CD4-positive, alpha-beta T cell (primary cell): ENCODE measurements around the gene GSTCD. TPM values are rescaled to one million over a fixed set of nuclear protein-coding genes. Genes with fewer than 3 reads are reported as not detected.

Experiments used
- ATAC-seq: fragments of 200-7000 bp; cut with Tn5 transposase; one replicate; pipeline ENCODE4 v1.10.0; 2022; ENCODE audit warnings: mild to moderate bottlenecking; ENCODE audit not compliant: poor library complexity
- CTCF ChIA-PET: fragments of 350-600 bp; sonication (Branson Sonifier 250); formaldehyde crosslinking; loops from one replicate; lab custom pipeline; 2021; ENCODE audit warnings: antibody characterized with exemption, inconsistent platforms; lab: Charles Lee
- POLR2A ChIA-PET: fragments of 350-600 bp; sonication (Branson Sonifier 250); formaldehyde crosslinking; loops from one replicate; lab custom pipeline; 2021; ENCODE audit warnings: antibody characterized with exemption, inconsistent platforms; lab: Charles Lee
- DNase-seq, 14 experiments: peaks; one replicate each; pipeline ENCODE4 v3.0.0-alpha.2; 2013 to 2020; ENCODE audit warnings: mixed read lengths in 2 of 14
- H3K27ac ChIP-seq, 2 donors: one replicate each; pipeline versions ENCODE4 v1.5.1 to v1.7.0; 2013; ENCODE audit warnings: low read length in 2 of 2, low read depth in 1 of 2, mild to moderate bottlenecking in 1 of 2
- H3K27me3 ChIP-seq, 2 experiments: 1 replicate in 1 of 2; 2 replicates in 1 of 2; pipeline versions ENCODE4 v1.6.1 to v1.7.0; 2013; ENCODE audit warnings: low read length in 2 of 2, control low read depth in 1 of 2, mild to moderate bottlenecking in 1 of 2, moderate library complexity in 1 of 2; ENCODE audit not compliant: insufficient read depth in 2 of 2, control insufficient read depth in 1 of 2
- H3K36me3 ChIP-seq: one replicate; pipeline ENCODE4 v1.6.1; 2013; ENCODE audit warnings: low read length, control low read depth; ENCODE audit not compliant: insufficient read depth
- H3K4me1 ChIP-seq: one replicate; pipeline ENCODE4 v1.6.1; 2013; ENCODE audit warnings: low read length, control low read depth; ENCODE audit not compliant: insufficient read depth
- H3K4me3 ChIP-seq: one replicate; pipeline ENCODE4 v1.5.1; 2013; ENCODE audit warnings: mild to moderate bottlenecking, low read length, moderate library complexity
- H3K9me3 ChIP-seq, 2 experiments: 1 replicate in 1 of 2; 2 replicates in 1 of 2; pipeline versions ENCODE4 v1.6.1 to v1.7.0; 2013; ENCODE audit warnings: low read length in 2 of 2, mild to moderate bottlenecking in 2 of 2, control low read depth in 1 of 2, moderate library complexity in 1 of 2; ENCODE audit not compliant: control insufficient read depth in 1 of 2, insufficient read depth in 1 of 2
- H3K27ac Mint-ChIP-seq: one replicate; pipeline ENCODE4 v1.8.0; 2020; ENCODE audit warnings: mixed read lengths
- H3K27me3 Mint-ChIP-seq: one replicate; pipeline ENCODE4 v1.8.0; 2021; ENCODE audit warnings: mixed read lengths
- H3K36me3 Mint-ChIP-seq: one replicate; pipeline ENCODE4 v1.8.0; 2021; ENCODE audit warnings: low read depth, mixed read lengths
- H3K4me1 Mint-ChIP-seq: one replicate; pipeline ENCODE4 v1.8.0; 2021; ENCODE audit warnings: low read depth, mixed read lengths
- H3K4me3 Mint-ChIP-seq: one replicate; pipeline ENCODE4 v1.8.0; 2020; ENCODE audit warnings: mild to moderate bottlenecking, mixed read lengths
- H3K9me3 Mint-ChIP-seq: one replicate; pipeline ENCODE4 v1.8.0; 2020; ENCODE audit warnings: mixed read lengths
- CTCF ChIP-seq: fragments of 200-600 bp; IDR thresholded peaks from one replicate; pipeline ENCODE4 v1.8.0; 2022; ENCODE audit warnings: antibody characterized with exemption, mild to moderate bottlenecking
- intact Hi-C, 2 experiments: fragments of 100-400 bp; cut with DNase I in 1 of 2; cut with micrococcal nuclease in 1 of 2; formaldehyde crosslinking; loops; one replicate each; pipeline versions ENCODE4 v1.15.1 to v1.9.0; 2023 to 2025; cut with DNase I, micrococcal nuclease
- total RNA-seq, 174 experiments: library from RNA in 2 of 174; stranded (reverse) in 2 of 174; gene quantifications; one replicate each; pipeline ENCODE4 v1.2.3 and lab custom pipeline; 2021 to 2026

Gene GSTCD
- total RNA-seq, 2 experiments from 2014 or later, result 5.2 to 5.3 TPM

GRCh38 chr4:105887508-105887907 lies 178.9 kb downstream of the GSTCD start:
- peaks cover 4% of the 10 kb centered on the region for H3K9me3 Mint-ChIP-seq
- ATAC-seq (no peak), DNase-seq (no peak)
- H3K27me3 ChIP-seq, result peaks cover 0 to 9% of the 10 kb centered on the region in 2 experiments
- TF ChIP-seq CTCF, result no peak
- no peaks in the 10 kb centered on the region for H3K4me1 ChIP-seq
- H3K27me3 Mint-ChIP-seq, result peaks cover 22% of the 10 kb centered on the region
- H3K36me3 ChIP-seq, result no peaks in the 10 kb centered on the region
- H3K4me3 ChIP-seq, result no peak overlapping the region
- H3K4me3 Mint-ChIP-seq, result no peak overlapping the region
- H3K36me3 Mint-ChIP-seq, result no peaks in the 10 kb centered on the region
- no peaks in the 10 kb centered on the region for H3K4me1 Mint-ChIP-seq
- H3K27ac Mint-ChIP-seq, result no peak overlapping the region
- H3K27ac ChIP-seq, result no peak overlapping the region
- ChIA-PET POLR2A (no interaction called here), CTCF (no interaction called here)
- no peaks in the 10 kb centered on the region for H3K9me3 ChIP-seq
- intact Hi-C loops, result no loop called here

GRCh38 chr4:105894660-105895582 lies 186.3 kb downstream of the GSTCD start, which contains the start of gene NPNT:
TSS of gene NPNT (plus strand) at chr4:105895471. CDS start at chr4:105895653, 182 bp downstream.
- Mint-ChIP-seq H3K9me3 (no peaks in the 10 kb centered on the region), H3K4me1 (no peaks in the 10 kb centered on the region), H3K27me3 (peaks cover 82% of the 10 kb centered on the region), H3K27ac (no peak within 1 kb of the TSS), H3K36me3 (no peaks in the 10 kb centered on the region), H3K4me3 (no peak within 1 kb of the TSS)
- ATAC-seq (no peak), DNase-seq (no peak)
- Histone ChIP-seq H3K36me3 (no peaks in the 10 kb centered on the region), H3K4me3 (no peak within 1 kb of the TSS), H3K4me1 (no peaks in the 10 kb centered on the region), H3K27me3 (peaks cover 28 to 69% of the 10 kb centered on the region in 2 experiments), H3K27ac (no peak within 1 kb of the TSS), H3K9me3 (peaks cover 0 to 11% of the 10 kb centered on the region in 2 experiments)
- TF ChIP-seq CTCF, result no peak
- ChIA-PET CTCF (no interaction called here), POLR2A (no interaction called here)
- intact Hi-C loops, result no loop called here

- POLR2A ChIA-PET, result no interaction called here
- intact Hi-C loops, result no loop called here
- H3K4me3 ChIP-seq, result no peak overlapping the region
- Mint-ChIP-seq H3K27me3 (peaks cover 82% of the 10 kb centered on the region), H3K36me3 (no peaks in the 10 kb centered on the region), H3K4me1 (no peaks in the 10 kb centered on the region), H3K9me3 (no peaks in the 10 kb centered on the region), H3K4me3 (no peak overlapping the region), H3K27ac (no peak overlapping the region)
- CTCF ChIA-PET, result no interaction called here
- ATAC-seq (no peak), DNase-seq (no peak)
- H3K36me3 ChIP-seq, result no peaks in the 10 kb centered on the region
- no peak overlapping the region for H3K27ac ChIP-seq
- peaks cover 28 to 69% of the 10 kb centered on the region in 2 experiments for H3K27me3 ChIP-seq
- H3K9me3 ChIP-seq, result peaks cover 0 to 11% of the 10 kb centered on the region in 2 experiments
- TF ChIP-seq CTCF, result no peak
- no peaks in the 10 kb centered on the region for H3K4me1 ChIP-seq
Measured at GRCh38 chr4:105895583-105896460, 187.2 kb downstream of the GSTCD start.
